Activated B cell treated with CpG ODN at 0.5 μM for 24 hours (primary cell): ENCODE measurements around the gene GGT5. TPM values are rescaled to one million over a fixed set of nuclear protein-coding genes. Genes with fewer than 3 reads are reported as not detected.
"Not testable (repeated sequence)": the region's sequence is repeated elsewhere in the genome, so short reads cannot be mapped to it uniquely, and the experiment has no call there.

ENCODE experiments used
- ATAC-seq: fragments of 200-7000 bp; cut with Tn5 transposase; one replicate; pipeline ENCODE4 v1.10.0; 2021; ENCODE audit warnings: low read depth, mild to moderate bottlenecking, moderate library complexity
- CTCF ChIA-PET: fragments of 350-600 bp; sonication (Branson Sonifier 250); formaldehyde crosslinking; loops from one replicate; lab custom pipeline; 2021; ENCODE audit warnings: antibody characterized with exemption; lab: Charles Lee
- POLR2A ChIA-PET: fragments of 350-600 bp; sonication (Branson Sonifier 250); formaldehyde crosslinking; loops from one replicate; lab custom pipeline; 2021; ENCODE audit warnings: antibody characterized with exemption; lab: Charles Lee
- DNase-seq: peaks from one replicate; pipeline ENCODE4 v3.0.0; 2022
- H3K27ac Mint-ChIP-seq: one replicate; pipeline ENCODE4 v1.8.0; 2020; ENCODE audit warnings: mixed read lengths
- H3K27me3 Mint-ChIP-seq: one replicate; pipeline ENCODE4 v1.8.0; 2021; ENCODE audit warnings: mixed read lengths
- H3K36me3 Mint-ChIP-seq: one replicate; pipeline ENCODE4 v1.8.0; 2021; ENCODE audit warnings: low read depth, mixed read lengths
- H3K4me1 Mint-ChIP-seq: one replicate; pipeline ENCODE4 v1.8.0; 2021; ENCODE audit warnings: mixed read lengths
- H3K4me3 Mint-ChIP-seq: one replicate; pipeline ENCODE4 v1.8.0; 2020; ENCODE audit warnings: mild to moderate bottlenecking, mixed read lengths
- H3K9me3 Mint-ChIP-seq: one replicate; pipeline ENCODE4 v1.8.0; 2020; ENCODE audit warnings: mixed read lengths
- intact Hi-C: fragments of 100-400 bp; cut with micrococcal nuclease; formaldehyde crosslinking; loops from one replicate; pipeline ENCODE4 v1.15.1; 2024
- total RNA-seq: library from RNA; stranded (reverse); gene quantifications from 2 replicates; pipeline ENCODE4 v1.2.3, GENCODE V29; 2022
- TF ChIP-seq, protein P1 (sequence below): fragments of 200-600 bp; IDR thresholded peaks from one replicate; pipeline ENCODE4 v1.8.0; 2022; ENCODE audit warnings: antibody characterized with exemption, mild to moderate bottlenecking

The GGT5 gene, protein sequence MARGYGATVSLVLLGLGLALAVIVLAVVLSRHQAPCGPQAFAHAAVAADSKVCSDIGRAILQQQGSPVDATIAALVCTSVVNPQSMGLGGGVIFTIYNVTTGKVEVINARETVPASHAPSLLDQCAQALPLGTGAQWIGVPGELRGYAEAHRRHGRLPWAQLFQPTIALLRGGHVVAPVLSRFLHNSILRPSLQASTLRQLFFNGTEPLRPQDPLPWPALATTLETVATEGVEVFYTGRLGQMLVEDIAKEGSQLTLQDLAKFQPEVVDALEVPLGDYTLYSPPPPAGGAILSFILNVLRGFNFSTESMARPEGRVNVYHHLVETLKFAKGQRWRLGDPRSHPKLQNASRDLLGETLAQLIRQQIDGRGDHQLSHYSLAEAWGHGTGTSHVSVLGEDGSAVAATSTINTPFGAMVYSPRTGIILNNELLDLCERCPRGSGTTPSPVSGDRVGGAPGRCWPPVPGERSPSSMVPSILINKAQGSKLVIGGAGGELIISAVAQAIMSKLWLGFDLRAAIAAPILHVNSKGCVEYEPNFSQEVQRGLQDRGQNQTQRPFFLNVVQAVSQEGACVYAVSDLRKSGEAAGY
- total RNA-seq, result not detected in 2 replicates

DNA sequence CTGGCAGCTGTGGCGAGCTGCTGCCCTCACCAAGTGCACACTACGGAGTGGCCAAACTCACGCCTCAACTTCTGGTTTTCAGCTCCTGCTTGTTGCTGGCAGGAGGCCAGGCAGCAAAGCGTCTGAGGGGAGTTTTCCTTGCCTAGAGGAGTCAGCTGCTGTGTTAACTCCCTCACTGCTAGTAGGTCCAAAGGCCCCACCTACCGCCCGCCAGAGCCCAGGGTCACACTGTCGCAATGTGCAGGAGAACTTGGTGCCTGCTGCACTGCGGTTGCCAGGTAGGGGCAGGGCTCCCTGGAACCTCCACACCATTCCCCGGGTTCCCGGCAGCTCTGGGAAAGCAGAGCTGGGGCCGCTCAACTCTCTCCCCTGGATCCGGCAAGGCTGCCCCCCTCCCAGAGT lies at the start of gene GGT5:
Gene GGT5 (minus strand): TSS at position 53 of the 402 bp plus-strand sequence. CDS start 357 bp downstream, outside the sequence.
- intact Hi-C loops, result loop anchor here (5.0 kb wide), 3 partner anchors 58 to 263 kb away; partner anchors contain the start of gene GSTT2
- H3K27me3 Mint-ChIP-seq, ATAC-seq, H3K36me3 Mint-ChIP-seq, H3K9me3 Mint-ChIP-seq, CTCF ChIA-PET, H3K4me3 Mint-ChIP-seq, H3K27ac Mint-ChIP-seq, POLR2A ChIA-PET, DNase-seq: not testable (repeated sequence)
- H3K4me1 Mint-ChIP-seq, result peaks cover 21% of the 10 kb centered on the region

DNA sequence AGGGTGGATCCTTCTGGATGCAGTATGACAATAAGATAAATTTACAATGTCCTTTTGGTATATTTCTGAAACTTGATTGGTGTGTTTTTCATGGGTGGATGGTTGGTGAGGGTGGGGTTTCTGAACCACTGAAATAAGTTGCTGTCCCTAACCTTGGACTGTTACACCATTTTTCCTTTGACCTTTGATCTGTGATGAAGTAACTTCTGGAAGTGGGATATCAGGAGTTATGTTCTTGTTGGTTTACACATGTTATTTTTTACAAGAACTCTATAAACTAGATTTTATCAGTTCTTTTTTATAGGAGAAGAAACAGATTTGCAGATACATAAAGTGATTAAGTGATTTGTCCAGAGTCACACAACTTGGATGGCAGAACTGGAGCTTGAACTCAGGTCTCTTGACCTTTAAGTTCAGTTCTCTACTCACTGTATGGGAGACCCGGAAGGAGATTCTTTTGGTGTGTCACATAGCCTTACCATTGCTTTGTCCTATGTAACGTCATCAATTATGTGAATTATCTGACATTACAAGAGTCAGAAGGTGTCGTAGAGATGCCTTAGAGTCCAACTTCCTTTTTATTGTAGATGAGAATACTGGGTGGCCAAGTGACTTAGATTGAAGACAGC lies 47.4 kb upstream of the GGT5 start:
- H3K36me3 Mint-ChIP-seq, POLR2A ChIA-PET, ATAC-seq, intact Hi-C loops, H3K9me3 Mint-ChIP-seq, CTCF ChIA-PET, DNase-seq, H3K4me3 Mint-ChIP-seq, H3K27me3 Mint-ChIP-seq: not testable (repeated sequence)
- H3K4me1 Mint-ChIP-seq, result peaks cover 39% of the 10 kb centered on the region
- peak overlapping the region; percentile 61 for H3K27ac Mint-ChIP-seq

DNA sequence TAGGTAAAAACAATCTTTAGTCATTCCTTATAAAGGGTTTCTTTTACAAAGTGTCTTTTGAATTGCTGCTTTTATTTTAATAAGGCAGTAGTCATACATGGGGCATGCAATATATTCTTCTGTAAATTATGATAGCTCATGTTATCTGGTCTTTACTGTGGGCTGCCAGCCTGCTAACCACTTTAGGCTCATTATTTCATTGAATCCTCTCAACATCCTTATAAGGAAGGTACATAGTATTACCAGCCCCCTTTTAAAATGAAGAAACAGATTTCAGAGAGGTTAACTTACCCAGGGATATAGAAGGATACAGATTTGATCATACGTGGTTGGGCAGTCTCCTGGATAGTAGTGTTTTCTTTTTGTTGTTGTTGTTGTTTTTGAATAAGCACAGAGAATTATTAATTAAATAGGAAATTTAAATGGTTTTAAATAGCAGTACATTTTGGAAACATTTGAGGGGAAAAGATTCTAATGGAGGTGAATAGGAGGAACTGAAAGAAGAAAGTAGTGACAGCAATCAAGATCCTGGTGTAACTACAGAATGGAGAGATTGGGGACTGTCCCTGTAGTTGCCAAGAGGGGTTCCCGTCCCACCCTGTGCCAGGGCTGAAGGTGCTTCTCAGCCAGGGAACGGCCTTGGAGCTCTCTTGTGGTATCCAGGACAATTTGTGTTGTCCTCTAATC lies 46.8 kb upstream of the GGT5 start:
- Mint-ChIP-seq H3K27ac (peak overlapping the region; percentile 61), H3K36me3 (peaks cover 10% of the 10 kb centered on the region), H3K9me3 (no peaks in the 10 kb centered on the region), H3K27me3 (no peaks in the 10 kb centered on the region), H3K4me3 (no peak overlapping the region), H3K4me1 (peaks cover 38% of the 10 kb centered on the region)
- TF ChIP-seq, protein P1, sequence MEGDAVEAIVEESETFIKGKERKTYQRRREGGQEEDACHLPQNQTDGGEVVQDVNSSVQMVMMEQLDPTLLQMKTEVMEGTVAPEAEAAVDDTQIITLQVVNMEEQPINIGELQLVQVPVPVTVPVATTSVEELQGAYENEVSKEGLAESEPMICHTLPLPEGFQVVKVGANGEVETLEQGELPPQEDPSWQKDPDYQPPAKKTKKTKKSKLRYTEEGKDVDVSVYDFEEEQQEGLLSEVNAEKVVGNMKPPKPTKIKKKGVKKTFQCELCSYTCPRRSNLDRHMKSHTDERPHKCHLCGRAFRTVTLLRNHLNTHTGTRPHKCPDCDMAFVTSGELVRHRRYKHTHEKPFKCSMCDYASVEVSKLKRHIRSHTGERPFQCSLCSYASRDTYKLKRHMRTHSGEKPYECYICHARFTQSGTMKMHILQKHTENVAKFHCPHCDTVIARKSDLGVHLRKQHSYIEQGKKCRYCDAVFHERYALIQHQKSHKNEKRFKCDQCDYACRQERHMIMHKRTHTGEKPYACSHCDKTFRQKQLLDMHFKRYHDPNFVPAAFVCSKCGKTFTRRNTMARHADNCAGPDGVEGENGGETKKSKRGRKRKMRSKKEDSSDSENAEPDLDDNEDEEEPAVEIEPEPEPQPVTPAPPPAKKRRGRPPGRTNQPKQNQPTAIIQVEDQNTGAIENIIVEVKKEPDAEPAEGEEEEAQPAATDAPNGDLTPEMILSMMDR, result no peak
- DNase-seq (no peak), ATAC-seq (peak; percentile 49)
- POLR2A ChIA-PET, result no interaction called here
- CTCF ChIA-PET, result no interaction called here
- intact Hi-C loops, result no loop called here

DNA sequence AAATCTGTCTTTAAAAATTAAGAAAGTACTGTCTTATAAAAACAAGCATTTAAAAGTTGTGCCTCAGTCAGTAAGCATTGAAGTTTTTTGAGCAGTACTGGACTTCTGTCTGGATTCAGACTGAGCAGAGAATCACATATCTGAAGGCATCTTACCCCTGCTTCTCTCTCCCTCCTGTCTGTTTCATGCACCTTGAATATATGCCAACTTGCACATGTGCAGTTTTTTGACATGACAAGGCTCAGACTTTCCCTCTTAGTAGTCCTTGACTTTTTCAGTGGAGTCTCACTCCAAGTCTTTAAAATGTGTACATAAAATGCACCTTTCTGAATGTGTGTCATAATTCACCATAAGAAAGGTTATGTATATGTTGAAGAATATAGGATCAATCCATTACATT lies 45.6 kb upstream of the GGT5 start:
- Mint-ChIP-seq H3K27me3 (no peaks in the 10 kb centered on the region), H3K4me1 (peaks cover 36% of the 10 kb centered on the region), H3K9me3 (no peaks in the 10 kb centered on the region), H3K36me3 (peaks cover 11% of the 10 kb centered on the region), H3K4me3 (no peak overlapping the region), H3K27ac (no peak overlapping the region)
- ATAC-seq (no peak), DNase-seq (no peak)
- TF ChIP-seq, protein P1, result no peak
- ChIA-PET CTCF (no interaction called here), POLR2A (no interaction called here)
- intact Hi-C loops, result no loop called here

DNA sequence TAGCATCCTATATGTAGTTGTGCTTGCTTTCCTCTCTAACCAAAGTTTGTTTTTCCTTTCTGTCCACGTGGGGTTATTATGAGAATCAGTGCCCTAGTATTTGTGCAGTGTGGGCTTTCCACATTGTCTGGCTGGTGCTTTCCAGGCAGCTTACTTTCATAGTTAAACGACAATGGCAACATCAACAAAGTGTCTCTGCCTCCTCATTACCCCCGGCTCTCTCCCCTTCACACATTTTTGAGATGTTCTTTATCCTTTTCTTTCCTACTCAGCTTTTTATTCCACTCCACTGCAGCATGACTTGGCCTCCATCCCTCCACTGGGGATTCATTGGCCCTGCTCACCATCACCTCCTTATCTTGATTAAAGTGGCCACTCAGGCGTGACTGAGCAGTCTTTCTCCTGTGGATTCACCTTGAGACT lies 44.9 kb upstream of the GGT5 start:
- no peaks in the 10 kb centered on the region for H3K27me3 Mint-ChIP-seq

More for the DNA sequence above, 44.9 kb upstream of the GGT5 start:
- H3K27ac Mint-ChIP-seq, result no peak overlapping the region
- DNase-seq (no peak), ATAC-seq (no peak)
- H3K36me3 Mint-ChIP-seq, result peaks cover 14% of the 10 kb centered on the region
- intact Hi-C loops, result no loop called here
- POLR2A ChIA-PET, result interaction anchor here (0.6 kb wide), 1 partner anchor 125 kb away, joined by 3 read pairs; no protein-coding TSS in a partner anchor
- no peaks in the 10 kb centered on the region for H3K9me3 Mint-ChIP-seq
- H3K4me1 Mint-ChIP-seq, result peaks cover 43% of the 10 kb centered on the region
- no peak overlapping the region for H3K4me3 Mint-ChIP-seq
- CTCF ChIA-PET, result no interaction called here
- TF ChIP-seq, protein P1, result no peak
